ENCODE results near the gene C2orf80.

The C2orf80 gene

DNA sequence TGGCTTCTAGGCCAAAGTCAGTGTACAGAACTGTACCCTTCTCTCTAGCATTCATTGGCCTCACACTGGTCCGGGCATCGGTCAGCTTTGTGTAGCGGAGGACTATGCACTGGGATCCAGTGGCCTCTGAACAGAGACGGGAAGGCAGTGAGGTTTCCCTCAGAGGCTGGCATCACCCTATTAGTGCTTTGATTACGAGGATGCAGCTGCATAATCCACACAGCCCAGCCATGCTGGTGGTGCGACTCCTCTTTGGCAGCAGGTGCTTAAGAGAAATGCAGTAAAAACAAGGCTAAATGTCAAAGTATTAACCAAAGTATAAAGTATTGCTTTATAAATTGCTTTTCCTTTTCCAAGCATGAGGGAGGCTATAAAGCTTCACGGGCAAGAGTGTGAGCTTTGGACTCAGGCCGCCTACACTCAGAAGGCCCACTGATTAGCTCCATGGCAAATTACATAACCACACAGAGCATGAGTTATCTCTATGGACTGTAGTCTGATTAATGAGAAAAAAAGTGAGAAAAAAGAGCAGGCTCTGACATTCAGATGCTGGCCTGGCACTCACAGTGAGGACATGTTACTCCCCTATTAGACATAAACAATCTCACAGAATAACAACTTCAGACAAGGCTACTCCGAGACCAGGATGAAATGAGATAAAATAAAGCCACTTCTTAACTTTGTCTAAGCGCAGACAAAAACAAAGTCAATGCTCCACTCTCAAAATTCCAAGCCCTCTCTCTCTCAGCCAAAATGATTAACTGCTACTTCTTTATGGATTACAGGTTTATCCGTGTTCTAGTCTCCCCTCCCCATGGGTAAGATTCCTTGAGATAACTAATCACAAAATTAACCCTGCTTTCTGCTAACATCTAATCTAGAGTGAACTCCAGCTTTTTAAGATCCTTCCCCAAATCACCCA lies 53.8 kb downstream of the C2orf80 start:
- Histone ChIP-seq H3K27me3 (ENCODE audit: insufficient read depth, low read length) (no peaks in the 10 kb centered on the region), H4K20me1 (ENCODE audit: insufficient read depth, low read length) (no peaks in the 10 kb centered on the region), H3K79me2 (ENCODE audit: insufficient read depth, low read length) (no peaks in the 10 kb centered on the region), H3K4me2 (ENCODE audit: low read length) (no peak overlapping the region), H3K9me2 (ENCODE audit: low read depth, low read length) (no peaks in the 10 kb centered on the region), H3K4me3 (ENCODE audit: low read depth, low read length, poor library complexity, severe bottlenecking) (no peak overlapping the region), H3K36me3 (ENCODE audit: insufficient read depth, low read length) (no peaks in the 10 kb centered on the region), H3K27ac (ENCODE audit: low read depth, low read length, poor library complexity, severe bottlenecking) (no peak overlapping the region), H3F3A (ENCODE audit: insufficient read depth, low read length) (no peaks in the 10 kb centered on the region), H3K9ac (ENCODE audit: low read length) (no peak overlapping the region), H3K4me1 (ENCODE audit: insufficient read depth, low read length, severe bottlenecking) (no peaks in the 10 kb centered on the region), H3K9me3 (ENCODE audit: low read length) (no peaks in the 10 kb centered on the region), H2AFZ (ENCODE audit: low read length) (no peak overlapping the region)
- TF ChIP-seq, protein P1, sequence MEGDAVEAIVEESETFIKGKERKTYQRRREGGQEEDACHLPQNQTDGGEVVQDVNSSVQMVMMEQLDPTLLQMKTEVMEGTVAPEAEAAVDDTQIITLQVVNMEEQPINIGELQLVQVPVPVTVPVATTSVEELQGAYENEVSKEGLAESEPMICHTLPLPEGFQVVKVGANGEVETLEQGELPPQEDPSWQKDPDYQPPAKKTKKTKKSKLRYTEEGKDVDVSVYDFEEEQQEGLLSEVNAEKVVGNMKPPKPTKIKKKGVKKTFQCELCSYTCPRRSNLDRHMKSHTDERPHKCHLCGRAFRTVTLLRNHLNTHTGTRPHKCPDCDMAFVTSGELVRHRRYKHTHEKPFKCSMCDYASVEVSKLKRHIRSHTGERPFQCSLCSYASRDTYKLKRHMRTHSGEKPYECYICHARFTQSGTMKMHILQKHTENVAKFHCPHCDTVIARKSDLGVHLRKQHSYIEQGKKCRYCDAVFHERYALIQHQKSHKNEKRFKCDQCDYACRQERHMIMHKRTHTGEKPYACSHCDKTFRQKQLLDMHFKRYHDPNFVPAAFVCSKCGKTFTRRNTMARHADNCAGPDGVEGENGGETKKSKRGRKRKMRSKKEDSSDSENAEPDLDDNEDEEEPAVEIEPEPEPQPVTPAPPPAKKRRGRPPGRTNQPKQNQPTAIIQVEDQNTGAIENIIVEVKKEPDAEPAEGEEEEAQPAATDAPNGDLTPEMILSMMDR (IDR thresholded peaks at IDR 0.05; ENCODE audit: low read length), result no peak
- no peak for TF ChIP-seq EZH2 (IDR thresholded peaks at IDR 0.05; ENCODE audit: borderline replicate concordance, low read length)

DNA sequence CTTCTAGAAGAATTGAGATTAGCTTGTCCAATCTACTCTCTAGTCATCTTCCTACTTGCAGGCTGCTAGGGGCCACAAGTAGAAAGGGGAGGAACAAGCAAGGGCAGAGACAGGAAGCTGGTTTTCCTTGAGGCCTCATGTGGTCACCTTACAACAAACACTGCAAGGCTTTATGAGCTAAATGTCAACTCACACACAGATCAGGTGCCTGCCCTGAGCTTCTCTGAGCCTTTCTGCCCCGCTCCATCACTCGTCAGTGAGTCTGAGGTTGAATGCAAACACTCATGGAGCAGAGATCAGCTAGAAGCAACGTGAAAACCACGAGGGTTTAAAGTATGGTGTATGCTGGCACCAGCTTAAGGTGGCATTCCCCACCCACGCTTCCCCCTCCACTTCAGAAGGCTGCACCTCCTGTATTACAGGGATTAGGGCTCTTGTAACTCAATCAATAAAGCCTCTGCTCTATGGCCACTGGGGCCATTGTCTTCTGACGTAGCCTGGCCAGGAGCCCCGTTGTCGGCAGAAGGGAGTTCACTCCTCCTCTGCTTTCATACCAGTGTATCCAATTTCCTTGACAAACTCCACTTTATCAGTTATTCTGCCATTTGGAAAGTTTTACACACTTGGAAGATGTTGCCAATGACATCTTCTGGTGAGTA lies 54.8 kb downstream of the C2orf80 start:
- no peaks in the 10 kb centered on the region for H3K9me2 ChIP-seq (ENCODE audit: low read depth, low read length)
- no peak for TF ChIP-seq EZH2 (IDR thresholded peaks at IDR 0.05; ENCODE audit: borderline replicate concordance, low read length)
- TF ChIP-seq, protein P1 (IDR thresholded peaks at IDR 0.05; ENCODE audit: low read length), result no peak
- no peaks in the 10 kb centered on the region for H3K9me3 ChIP-seq (ENCODE audit: low read length)
- no peaks in the 10 kb centered on the region for H3K79me2 ChIP-seq (ENCODE audit: insufficient read depth, low read length)
- no peaks in the 10 kb centered on the region for H3K36me3 ChIP-seq (ENCODE audit: insufficient read depth, low read length)
- no peak overlapping the region for H3K27ac ChIP-seq (ENCODE audit: low read depth, low read length, poor library complexity, severe bottlenecking)
- H2AFZ ChIP-seq (ENCODE audit: low read length), result no peak overlapping the region
- H3K4me1 ChIP-seq (ENCODE audit: insufficient read depth, low read length, severe bottlenecking), result no peaks in the 10 kb centered on the region
- no peaks in the 10 kb centered on the region for H3F3A ChIP-seq (ENCODE audit: insufficient read depth, low read length)
- no peak overlapping the region for H3K4me2 ChIP-seq (ENCODE audit: low read length)
- H4K20me1 ChIP-seq (ENCODE audit: insufficient read depth, low read length), result no peaks in the 10 kb centered on the region
- no peaks in the 10 kb centered on the region for H3K27me3 ChIP-seq (ENCODE audit: insufficient read depth, low read length)
- H3K4me3 ChIP-seq (ENCODE audit: low read depth, low read length, poor library complexity, severe bottlenecking), result no peak overlapping the region
- no peak overlapping the region for H3K9ac ChIP-seq (ENCODE audit: low read length)

DNA sequence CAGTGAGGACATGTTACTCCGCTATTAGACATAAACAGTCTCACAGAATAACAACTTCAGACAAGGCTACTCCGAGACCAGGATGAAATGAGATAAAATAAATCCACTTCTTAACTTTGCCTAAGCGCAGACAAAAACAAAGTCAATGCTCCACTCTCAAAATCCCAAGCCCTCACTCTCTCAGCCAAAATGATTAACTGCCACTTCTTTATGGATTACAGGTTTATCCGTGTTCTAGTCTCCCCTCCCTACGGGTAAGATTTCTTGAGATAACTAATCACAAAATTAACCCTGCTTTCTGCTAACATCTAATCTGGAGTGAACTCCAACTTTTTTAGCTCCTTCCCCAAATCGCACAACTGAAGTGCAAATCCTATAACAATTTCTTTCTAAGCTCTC lies 59.1 kb downstream of the C2orf80 start:
- H3F3A ChIP-seq (ENCODE audit: insufficient read depth, low read length), result no peaks in the 10 kb centered on the region
- no peak overlapping the region for H3K4me2 ChIP-seq (ENCODE audit: low read length)
- TF ChIP-seq EZH2 (IDR thresholded peaks at IDR 0.05; ENCODE audit: borderline replicate concordance, low read length), result no peak
- TF ChIP-seq, protein P1 (IDR thresholded peaks at IDR 0.05; ENCODE audit: low read length), result no peak
- H4K20me1 ChIP-seq (ENCODE audit: insufficient read depth, low read length), result no peaks in the 10 kb centered on the region
- H3K27me3 ChIP-seq (ENCODE audit: insufficient read depth, low read length), result no peaks in the 10 kb centered on the region
- no peaks in the 10 kb centered on the region for H3K9me3 ChIP-seq (ENCODE audit: low read length)
- H3K27ac ChIP-seq (ENCODE audit: low read depth, low read length, poor library complexity, severe bottlenecking), result no peak overlapping the region
- no peak overlapping the region for H3K4me3 ChIP-seq (ENCODE audit: low read depth, low read length, poor library complexity, severe bottlenecking)
- no peaks in the 10 kb centered on the region for H3K4me1 ChIP-seq (ENCODE audit: insufficient read depth, low read length, severe bottlenecking)
- H3K9ac ChIP-seq (ENCODE audit: low read length), result no peak overlapping the region
- H2AFZ ChIP-seq (ENCODE audit: low read length), result no peak overlapping the region
- no peaks in the 10 kb centered on the region for H3K36me3 ChIP-seq (ENCODE audit: insufficient read depth, low read length)
- H3K9me2 ChIP-seq (ENCODE audit: low read depth, low read length), result no peaks in the 10 kb centered on the region
- no peaks in the 10 kb centered on the region for H3K79me2 ChIP-seq (ENCODE audit: insufficient read depth, low read length)

Measured in OCI-LY1 (cell line).